ENCODE measurements around the gene TNFRSF21.
"Not testable (repeated sequence)": the region's sequence is repeated elsewhere in the genome, so short reads cannot be mapped to it uniquely, and the experiment has no call there.

The TNFRSF21 gene

DNA sequence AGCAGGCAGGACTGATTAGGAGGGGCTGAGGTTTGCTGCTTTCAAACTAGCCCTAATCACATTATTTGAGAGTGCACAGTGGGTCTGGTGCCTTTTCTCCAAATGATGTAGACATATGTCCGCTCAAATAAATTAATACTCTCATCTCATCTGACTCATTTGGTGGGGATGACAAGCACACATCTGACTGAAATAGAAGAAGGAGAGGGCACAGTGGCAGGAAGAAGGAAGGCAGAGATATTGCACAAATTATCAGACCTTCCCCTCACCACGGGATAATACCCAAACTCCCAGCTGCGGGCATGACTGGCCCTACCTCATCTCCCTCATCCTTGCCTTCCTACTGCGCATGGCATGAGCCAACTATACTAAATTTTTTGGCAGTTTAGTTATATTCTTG, 33.9 kb upstream of the TNFRSF21 start:
- TF ChIP-seq, protein P1, sequence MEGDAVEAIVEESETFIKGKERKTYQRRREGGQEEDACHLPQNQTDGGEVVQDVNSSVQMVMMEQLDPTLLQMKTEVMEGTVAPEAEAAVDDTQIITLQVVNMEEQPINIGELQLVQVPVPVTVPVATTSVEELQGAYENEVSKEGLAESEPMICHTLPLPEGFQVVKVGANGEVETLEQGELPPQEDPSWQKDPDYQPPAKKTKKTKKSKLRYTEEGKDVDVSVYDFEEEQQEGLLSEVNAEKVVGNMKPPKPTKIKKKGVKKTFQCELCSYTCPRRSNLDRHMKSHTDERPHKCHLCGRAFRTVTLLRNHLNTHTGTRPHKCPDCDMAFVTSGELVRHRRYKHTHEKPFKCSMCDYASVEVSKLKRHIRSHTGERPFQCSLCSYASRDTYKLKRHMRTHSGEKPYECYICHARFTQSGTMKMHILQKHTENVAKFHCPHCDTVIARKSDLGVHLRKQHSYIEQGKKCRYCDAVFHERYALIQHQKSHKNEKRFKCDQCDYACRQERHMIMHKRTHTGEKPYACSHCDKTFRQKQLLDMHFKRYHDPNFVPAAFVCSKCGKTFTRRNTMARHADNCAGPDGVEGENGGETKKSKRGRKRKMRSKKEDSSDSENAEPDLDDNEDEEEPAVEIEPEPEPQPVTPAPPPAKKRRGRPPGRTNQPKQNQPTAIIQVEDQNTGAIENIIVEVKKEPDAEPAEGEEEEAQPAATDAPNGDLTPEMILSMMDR (IDR thresholded peaks at IDR 0.05; ENCODE audit: borderline replicate concordance, control extremely low read depth, extremely low read depth, insufficient read depth, missing control alignments): no peak
- in situ Hi-C loops (cut with MboI; ENCODE audit: low sequenced_read_pairs, unreplicated experiment): no loop called here
- no peak for DNase-seq (ENCODE audit: low spot score)

DNA sequence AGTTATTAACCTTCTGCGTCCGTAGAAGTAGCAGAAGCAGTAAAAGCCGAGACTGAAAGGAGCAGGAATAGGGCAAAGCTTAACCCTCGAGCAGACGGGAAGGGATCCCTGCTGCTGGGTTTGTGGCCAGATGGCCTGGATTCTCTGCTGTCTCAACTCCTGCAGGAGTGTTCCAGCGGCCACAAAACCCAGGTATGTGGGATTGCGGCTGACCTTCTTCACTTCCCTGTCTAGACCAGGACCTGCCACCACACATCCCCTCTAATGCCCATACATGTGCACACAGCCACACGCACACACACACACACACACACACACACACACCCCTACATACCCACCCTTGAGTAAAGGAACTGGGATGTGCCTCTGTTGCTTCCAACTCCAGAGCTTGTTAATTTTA, 33.1 kb upstream of the TNFRSF21 start:
- TF ChIP-seq, protein P1 (IDR thresholded peaks at IDR 0.05; ENCODE audit: borderline replicate concordance, control extremely low read depth, extremely low read depth, insufficient read depth, missing control alignments): no peak
- in situ Hi-C loops (cut with MboI; ENCODE audit: low sequenced_read_pairs, unreplicated experiment): no loop called here
- no peak for DNase-seq (ENCODE audit: low spot score)

DNA sequence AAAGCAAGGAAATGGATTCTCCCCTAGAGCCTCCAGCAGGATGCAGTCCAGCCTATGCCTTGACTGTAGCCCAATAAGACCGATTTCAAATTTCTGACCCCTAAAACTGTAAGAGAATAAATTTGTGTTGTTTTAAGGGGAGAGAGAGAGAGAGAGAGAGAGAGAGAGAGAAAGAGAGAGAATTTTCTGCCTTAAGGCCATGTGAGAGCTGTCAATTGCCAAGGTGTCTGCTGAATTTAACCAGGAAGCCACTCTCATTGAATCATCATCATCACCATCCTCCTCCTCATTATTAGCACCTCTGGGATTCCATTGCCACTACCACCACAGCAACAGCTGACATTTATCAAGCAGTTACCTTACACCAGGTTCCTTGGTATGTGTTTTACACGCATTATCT, 27.8 kb upstream of the TNFRSF21 start:
- TF ChIP-seq, protein P1 (IDR thresholded peaks at IDR 0.05; ENCODE audit: borderline replicate concordance, control extremely low read depth, extremely low read depth, insufficient read depth, missing control alignments): no peak
- in situ Hi-C loops (cut with MboI; ENCODE audit: low sequenced_read_pairs, unreplicated experiment): no loop called here
- DNase-seq (ENCODE audit: low spot score): no peak

DNA sequence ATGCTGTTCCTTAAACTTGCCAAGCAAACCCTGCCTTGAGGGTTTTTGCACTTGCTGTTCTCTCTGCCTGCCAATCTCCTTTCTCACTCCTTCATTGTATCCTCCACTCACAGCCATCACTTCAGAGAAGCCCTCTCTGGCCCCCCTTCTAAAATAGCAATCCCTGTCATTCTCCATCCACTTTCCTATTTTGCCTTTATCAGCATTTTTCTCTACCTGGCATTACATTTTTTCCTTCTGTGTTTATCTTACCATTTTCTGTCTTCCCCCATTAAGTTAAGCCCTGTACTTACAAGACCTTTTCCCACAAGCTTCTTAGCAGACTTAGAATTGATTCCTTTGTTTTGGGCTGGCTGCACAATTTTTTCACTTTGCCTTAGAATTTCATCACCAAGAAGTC, 26.6 kb upstream of the TNFRSF21 start:
- in situ Hi-C loops (cut with MboI; ENCODE audit: low sequenced_read_pairs, unreplicated experiment): no loop called here
- TF ChIP-seq, protein P1 (IDR thresholded peaks at IDR 0.05; ENCODE audit: borderline replicate concordance, control extremely low read depth, extremely low read depth, insufficient read depth, missing control alignments): no peak
- DNase-seq (ENCODE audit: low spot score): no peak

DNA sequence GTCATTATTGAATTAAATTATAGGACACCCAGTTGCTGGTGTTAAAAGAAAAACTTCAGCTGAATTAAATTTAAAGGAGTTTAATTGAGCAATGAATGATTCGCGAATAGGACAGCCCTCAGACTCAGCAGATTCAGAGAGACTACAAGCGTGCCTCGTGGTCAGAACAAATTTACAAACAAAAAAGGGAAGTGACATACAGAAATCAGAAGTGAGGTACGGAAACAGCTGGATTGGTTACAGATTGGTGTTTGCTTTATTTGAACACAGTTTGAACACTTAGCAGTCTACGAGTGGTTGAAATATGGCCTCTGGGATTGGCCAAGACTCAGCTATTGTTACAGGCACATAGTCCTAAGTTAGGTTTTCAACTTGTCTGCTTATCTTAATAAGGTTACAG, 25.8 kb upstream of the TNFRSF21 start:
- no peak for DNase-seq (ENCODE audit: low spot score)
- in situ Hi-C loops (cut with MboI; ENCODE audit: low sequenced_read_pairs, unreplicated experiment): no loop called here
- TF ChIP-seq, protein P1 (IDR thresholded peaks at IDR 0.05; ENCODE audit: borderline replicate concordance, control extremely low read depth, extremely low read depth, insufficient read depth, missing control alignments): no peak

DNA sequence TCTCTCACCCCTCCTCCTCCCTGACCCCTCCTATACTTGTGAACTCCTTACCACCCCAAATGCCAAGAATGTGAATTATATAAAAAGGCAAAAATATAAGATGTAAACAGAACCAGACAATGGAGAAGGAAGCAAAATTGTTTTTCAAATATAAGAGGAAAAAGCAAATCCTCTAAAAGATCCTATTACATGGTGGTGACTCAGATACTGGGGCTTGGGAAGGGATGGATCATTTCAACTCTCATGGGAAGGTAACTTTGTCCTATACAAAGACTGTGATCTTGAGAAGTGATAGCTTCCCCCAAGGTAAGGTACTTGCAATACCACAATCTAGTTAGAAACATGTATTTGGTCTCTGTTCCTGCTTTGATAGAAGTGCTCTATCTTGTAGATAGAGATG, 24.6 kb upstream of the TNFRSF21 start:
- in situ Hi-C loops (cut with MboI; ENCODE audit: low sequenced_read_pairs, unreplicated experiment): no loop called here
- TF ChIP-seq, protein P1 (IDR thresholded peaks at IDR 0.05; ENCODE audit: borderline replicate concordance, control extremely low read depth, extremely low read depth, insufficient read depth, missing control alignments): no peak

DNA sequence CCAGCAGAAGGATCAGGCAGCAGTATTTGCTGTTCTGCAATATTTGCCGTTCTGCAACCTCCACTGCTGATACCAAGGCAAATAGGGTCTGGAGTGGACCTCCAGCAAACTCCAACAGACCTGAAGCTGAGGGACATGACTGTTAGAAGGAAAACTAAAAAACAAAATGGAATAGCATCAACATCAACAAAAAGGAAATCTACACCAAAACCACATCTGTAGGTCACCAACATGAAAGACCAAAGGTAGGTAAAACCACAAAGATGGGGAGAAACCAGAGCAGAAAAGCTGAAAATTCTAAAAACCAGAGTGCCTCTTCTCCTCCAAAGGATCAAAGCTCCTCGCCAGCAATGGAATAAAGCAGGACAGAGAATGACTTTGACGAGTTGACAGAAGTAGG, 18.9 kb upstream of the TNFRSF21 start:
- in situ Hi-C loops (cut with MboI; ENCODE audit: low sequenced_read_pairs, unreplicated experiment); DNase-seq (ENCODE audit: low spot score): not testable (repeated sequence)

More for the DNA sequence above, 24.6 kb upstream of the TNFRSF21 start:
- no peak for DNase-seq (ENCODE audit: low spot score)

DNA sequence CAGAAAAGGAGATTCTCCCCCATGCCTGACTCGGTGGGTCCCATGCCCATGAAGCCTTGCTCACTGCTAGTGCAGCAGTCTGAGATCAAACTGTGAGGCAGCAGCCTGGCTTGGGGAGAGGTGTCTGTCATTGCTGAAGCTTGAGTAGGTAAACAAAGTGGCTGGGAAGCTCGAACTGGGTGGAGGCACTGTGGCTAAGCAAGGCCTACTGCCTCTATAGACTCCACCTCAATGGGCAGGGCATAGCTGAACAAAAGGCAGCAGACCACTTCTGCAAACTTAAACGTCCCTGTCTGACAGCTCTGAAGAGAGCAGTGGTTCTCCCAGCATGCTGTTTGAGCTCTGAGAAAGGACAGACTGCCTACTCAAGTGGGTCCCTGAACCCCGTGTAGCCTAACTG, 18.4 kb upstream of the TNFRSF21 start:
- in situ Hi-C loops (cut with MboI; ENCODE audit: low sequenced_read_pairs, unreplicated experiment); DNase-seq (ENCODE audit: low spot score): not testable (repeated sequence)

All from GM13976 (cell line).